SK-N-MC (cell line): Measurements from ENCODE around the gene INPP5A.

Experiments
- EZH2 ChIP-seq: fragments of 200-600 bp; sonication (generic); IDR thresholded peaks from one replicate; pipeline ENCODE4 v1.6.1; 2017; ENCODE audit warnings: antibody characterized with exemption
- POLR2AphosphoS5 ChIP-seq: IDR thresholded peaks from 2 replicates; pipeline ENCODE4 v1.6.1; 2012; ENCODE audit warnings: mild to moderate bottlenecking, low read depth, low read length, borderline replicate concordance

DNA sequence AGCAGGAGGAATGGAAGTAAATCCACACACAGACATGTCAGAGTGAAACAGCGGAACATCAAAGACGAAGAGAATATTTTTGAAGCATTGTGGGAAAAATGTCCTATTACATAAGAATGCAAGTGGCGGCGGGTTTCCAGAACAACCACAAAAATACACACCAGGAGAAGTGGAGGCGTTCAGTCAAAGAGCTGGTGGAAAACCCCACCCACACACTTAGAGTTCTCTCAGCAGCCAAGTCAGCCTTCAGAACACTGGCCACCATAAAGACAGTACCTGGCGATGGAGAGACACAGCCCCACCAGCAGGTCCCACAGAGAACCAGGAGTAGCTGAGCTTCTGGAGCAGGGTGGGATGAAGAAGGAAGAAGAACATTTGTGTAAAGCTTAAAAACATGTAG is 224.7 kb downstream of the INPP5A start:
- TF ChIP-seq EZH2 (no peak), POLR2AphosphoS5 (no peak)
